Neuronal stem cell (in vitro differentiated cells): ENCODE measurements around the gene DBT.

Experiments used
- DNase-seq: peaks from one replicate; pipeline ENCODE4 v3.0.0-alpha.2; 2013; ENCODE audit warnings: low spot score
- H2AFZ ChIP-seq: one replicate; pipeline ENCODE4 v1.6.1; 2013; ENCODE audit warnings: mild to moderate bottlenecking, low read length, inconsistent platforms
- H2AK5ac ChIP-seq: 2 replicates; pipeline ENCODE4 v1.6.1; 2013; ENCODE audit warnings: low read depth, mild to moderate bottlenecking, inconsistent platforms, low read length, moderate library complexity, mixed read lengths
- H2BK120ac ChIP-seq: 2 replicates; pipeline ENCODE4 v1.6.1; 2013; ENCODE audit warnings: low read depth, mild to moderate bottlenecking, inconsistent platforms, low read length, moderate library complexity, mixed read lengths
- H2BK12ac ChIP-seq: one replicate; pipeline ENCODE4 v1.6.1; 2013; ENCODE audit warnings: low read length, inconsistent platforms
- H2BK15ac ChIP-seq: 2 replicates; pipeline ENCODE4 v1.6.1; 2013; ENCODE audit warnings: mild to moderate bottlenecking, low read length, inconsistent platforms, mixed read lengths
- H2BK5ac ChIP-seq: one replicate; pipeline ENCODE4 v1.6.1; 2013; ENCODE audit warnings: inconsistent platforms, mild to moderate bottlenecking, low read length, moderate library complexity
- H3K14ac ChIP-seq: one replicate; pipeline ENCODE4 v1.6.1; 2013; ENCODE audit warnings: low read length, inconsistent platforms
- H3K18ac ChIP-seq: 2 replicates; pipeline ENCODE4 v1.6.1; 2013; ENCODE audit warnings: low read length, inconsistent platforms
- H3K23ac ChIP-seq: 2 replicates; pipeline ENCODE4 v1.6.1; 2013; ENCODE audit warnings: low read depth, mild to moderate bottlenecking, mixed read lengths, low read length, inconsistent platforms; ENCODE audit not compliant: poor library complexity
- H3K27ac ChIP-seq: replicated peaks from 3 replicates; pipeline ENCODE4 v1.5.1; 2013; ENCODE audit warnings: low read length, inconsistent platforms
- H3K27me3 ChIP-seq, 3 experiments: 2 replicates each; pipeline ENCODE4 v1.6.1; 2013; ENCODE audit warnings: low read length in 3 of 3, mild to moderate bottlenecking in 2 of 3, inconsistent platforms in 1 of 3, low read depth in 1 of 3, mixed read lengths in 1 of 3, moderate library complexity in 1 of 3; ENCODE audit not compliant: control insufficient read depth in 3 of 3, insufficient read depth in 3 of 3
- H3K36me3 ChIP-seq, 2 donors: replicated peaks in 1 of 2; 2 replicates each; pipeline ENCODE4 v1.6.1; 2013; ENCODE audit warnings: low read length in 2 of 2; ENCODE audit not compliant: control insufficient read depth in 2 of 2, insufficient read depth in 2 of 2
- H3K4ac ChIP-seq: 2 replicates; pipeline ENCODE4 v1.6.1; 2013; ENCODE audit warnings: inconsistent platforms, mild to moderate bottlenecking, low read length, moderate library complexity
- H3K4me1 ChIP-seq, 2 donors: 1 replicate in 1 of 2; 2 replicates in 1 of 2; pipeline ENCODE4 v1.6.1; 2013; ENCODE audit warnings: low read length in 2 of 2, low read depth in 1 of 2; ENCODE audit not compliant: control insufficient read depth in 2 of 2, insufficient read depth in 1 of 2
- H3K4me2 ChIP-seq: one replicate; pipeline ENCODE4 v1.6.1; 2013; ENCODE audit warnings: mild to moderate bottlenecking, low read length, inconsistent platforms; ENCODE audit not compliant: insufficient read depth, poor library complexity, severe bottlenecking
- H3K4me3 ChIP-seq, 2 donors: 2 replicates each; pipeline ENCODE4 v1.5.1; 2013; ENCODE audit warnings: low read length in 2 of 2, mild to moderate bottlenecking in 2 of 2, inconsistent platforms in 1 of 2, moderate library complexity in 1 of 2
- H3K79me1 ChIP-seq: one replicate; pipeline ENCODE4 v1.6.1; 2013; ENCODE audit warnings: low read depth, mild to moderate bottlenecking, inconsistent platforms, low read length, moderate library complexity
- H3K9ac ChIP-seq: one replicate; pipeline ENCODE4 v1.6.1; 2013; ENCODE audit warnings: mild to moderate bottlenecking, low read depth, low read length, inconsistent platforms; ENCODE audit not compliant: poor library complexity
- H3K9me3 ChIP-seq, 2 donors: replicated peaks in 1 of 2; 2 replicates each; pipeline versions ENCODE3 to v1.6.1; 2013; ENCODE audit warnings: low read length in 2 of 2, mild to moderate bottlenecking in 2 of 2, inconsistent platforms in 1 of 2, low read depth in 1 of 2, mixed read lengths in 1 of 2, moderate library complexity in 1 of 2; ENCODE audit not compliant: control insufficient read depth in 2 of 2, insufficient read depth in 1 of 2
- H4K8ac ChIP-seq: one replicate; pipeline ENCODE4 v1.6.1; 2013; ENCODE audit warnings: low read depth, mild to moderate bottlenecking, inconsistent platforms, low read length, moderate library complexity
- H4K91ac ChIP-seq: one replicate; pipeline ENCODE4 v1.6.1; 2013; ENCODE audit warnings: low read length, low read depth, mild to moderate bottlenecking, inconsistent platforms; ENCODE audit not compliant: poor library complexity
- WGBS, 2 donors: extraction: QIAGEN DNeasy Blood & Tissue Kit; methylation state at CpG; one replicate each; pipeline ENCODE4 v1.1.7; 2013; ENCODE audit warnings: missing lambda C conversion rate in 2 of 2, mixed read lengths in 1 of 2; ENCODE audit not compliant: insufficient read length in 2 of 2, insufficient replicate concordance in 1 of 2; ENCODE audit errors: extremely low coverage in 2 of 2; 5-methylcytosine and 5-hydroxymethylcytosine counted together

Gene DBT

DNA sequence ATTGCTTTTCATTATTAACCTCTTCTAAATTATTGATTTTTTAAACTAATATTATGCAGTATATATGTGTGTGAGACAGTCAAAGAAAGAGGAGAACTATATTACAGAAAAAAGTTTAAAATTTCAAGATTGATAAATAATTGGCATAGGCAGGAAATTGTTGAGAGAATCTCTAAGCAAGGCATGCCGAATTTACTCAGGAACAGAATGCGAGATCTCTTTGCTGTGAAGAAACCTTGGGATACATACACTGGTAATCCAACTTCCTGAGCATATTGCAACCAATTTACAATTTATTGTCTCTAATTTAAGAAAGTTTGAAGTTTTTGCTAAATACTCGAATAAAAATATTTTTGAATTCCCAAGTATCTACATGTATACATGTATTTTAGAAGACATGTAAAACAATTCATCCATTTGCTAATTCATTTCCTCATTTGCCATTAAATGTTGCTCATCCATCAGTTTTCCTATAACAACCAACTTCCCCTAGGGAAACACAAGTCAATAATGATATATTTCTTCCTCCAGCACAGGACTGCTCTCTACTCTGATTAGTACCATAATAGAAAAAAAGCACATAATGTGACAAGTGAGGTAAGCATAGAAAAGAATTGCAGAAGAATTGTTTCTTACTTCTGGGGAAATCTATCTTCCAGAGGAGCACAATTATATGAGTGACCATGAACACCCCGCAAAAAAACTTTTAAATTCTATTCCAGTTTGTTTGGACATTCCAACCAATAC lies 72.2 kb downstream of the DBT start:
- Histone ChIP-seq H3K18ac (no peak overlapping the region), H2BK120ac (no peak overlapping the region), H3K23ac (no peak overlapping the region), H3K9me3 (no peaks in the 10 kb centered on the region), H4K8ac (no peak overlapping the region), H2BK5ac (no peak overlapping the region), H3K27me3 (no peaks in the 10 kb centered on the region), H3K4me2 (no peak overlapping the region), H2BK12ac (no peak overlapping the region), H2BK15ac (no peak overlapping the region), H3K27ac (no peak overlapping the region), H2AK5ac (no peak overlapping the region), H3K79me1 (no peaks in the 10 kb centered on the region), H3K14ac (no peak overlapping the region), H3K9ac (no peak overlapping the region), H4K91ac (no peak overlapping the region), H2AFZ (no peak overlapping the region), H3K4me1 (no peaks in the 10 kb centered on the region), H3K4me3 (no peak overlapping the region), H3K4ac (no peak overlapping the region), H3K36me3 (no peaks in the 10 kb centered on the region)
- DNase-seq: no peak
- no CpG with 5 or more reads among the region's 4 CpGs for WGBS, 2 donors

DNA sequence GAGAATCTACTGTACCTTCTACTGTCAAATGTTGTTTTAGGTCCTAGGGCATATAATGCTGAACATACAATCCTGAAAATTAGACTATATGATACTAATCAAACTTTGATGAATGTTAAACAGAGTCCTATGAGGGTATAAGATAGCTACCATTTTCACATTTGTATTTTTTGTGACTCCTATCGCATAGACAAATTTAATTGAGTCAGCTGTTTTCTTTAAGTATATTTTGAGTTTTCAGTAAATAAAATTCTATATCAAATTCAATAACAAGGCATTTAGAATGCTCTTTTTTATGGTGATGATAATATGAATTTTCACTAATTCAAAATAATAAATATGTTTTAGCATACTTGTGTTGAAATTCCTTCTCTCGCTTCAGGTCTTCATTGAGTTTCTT lies 81.6 kb downstream of the DBT start:
- no peak overlapping the region for H3K14ac ChIP-seq
- H2AFZ ChIP-seq: no peak overlapping the region
- no peaks in the 10 kb centered on the region for H3K36me3 ChIP-seq
- H3K27ac ChIP-seq: no peak overlapping the region
- H3K18ac ChIP-seq: no peak overlapping the region
- H2BK120ac ChIP-seq: no peak overlapping the region
- H3K4me2 ChIP-seq: no peak overlapping the region
- peaks cover 1 to 6% of the 10 kb centered on the region in 2 donors for H3K4me1 ChIP-seq
- WGBS, 2 donors: no CpG with 5 or more reads among the region's 2 CpGs
- H3K79me1 ChIP-seq: no peaks in the 10 kb centered on the region
- DNase-seq: no peak
- no peak overlapping the region for H4K91ac ChIP-seq
- H3K9ac ChIP-seq: no peak overlapping the region
- H3K4ac ChIP-seq: no peak overlapping the region
- H3K27me3 ChIP-seq: no peaks in the 10 kb centered on the region
- no peak overlapping the region for H2BK15ac ChIP-seq
- H3K23ac ChIP-seq: no peak overlapping the region
- H3K9me3 ChIP-seq: peaks cover 0 to 4% of the 10 kb centered on the region in 2 donors
- H2BK5ac ChIP-seq: no peak overlapping the region
- H3K4me3 ChIP-seq: no peak overlapping the region
- H2BK12ac ChIP-seq: no peak overlapping the region
- no peak overlapping the region for H2AK5ac ChIP-seq
- H4K8ac ChIP-seq: no peak overlapping the region

DNA sequence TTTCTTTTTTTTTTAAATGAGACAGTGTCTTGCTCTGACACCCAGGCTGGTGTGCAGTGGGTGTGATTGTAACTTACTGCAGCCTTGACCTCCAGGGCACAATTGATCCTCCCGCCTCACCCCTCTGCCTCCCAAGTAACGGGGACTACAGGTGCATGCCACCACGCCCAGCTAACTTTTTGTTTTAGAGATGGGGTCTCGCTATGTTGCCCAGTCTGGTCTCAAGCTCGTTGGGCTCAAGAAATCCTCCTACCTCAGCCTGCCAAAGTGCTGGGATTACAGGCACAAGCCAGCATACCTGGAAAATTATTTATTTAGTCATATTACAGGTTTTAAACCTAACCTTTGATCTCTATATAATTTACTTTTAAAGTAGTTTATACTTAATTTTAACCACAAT lies 84.9 kb downstream of the DBT start:
- Histone ChIP-seq H2AFZ (no peak overlapping the region), H2BK120ac (no peak overlapping the region), H2BK12ac (no peak overlapping the region), H3K27me3 (no peaks in the 10 kb centered on the region), H3K23ac (no peak overlapping the region), H3K4me3 (no peak overlapping the region), H4K8ac (no peak overlapping the region), H4K91ac (no peak overlapping the region), H3K4ac (no peak overlapping the region), H3K4me2 (no peak overlapping the region), H3K36me3 (no peaks in the 10 kb centered on the region), H3K9ac (no peak overlapping the region), H3K27ac (no peak overlapping the region), H3K9me3 (no peaks in the 10 kb centered on the region), H3K14ac (no peak overlapping the region), H2BK15ac (no peak overlapping the region), H3K4me1 (peaks cover 1 to 6% of the 10 kb centered on the region in 2 donors), H2BK5ac (no peak overlapping the region), H3K18ac (no peak overlapping the region), H2AK5ac (no peak overlapping the region), H3K79me1 (no peaks in the 10 kb centered on the region)
- no CpG with 5 or more reads among the region's 5 CpGs for WGBS, 2 donors
- DNase-seq: no peak

GRCh38 chr1:100164216-100164615 lies 85.4 kb downstream of the DBT start:
- no peak overlapping the region for H2BK12ac ChIP-seq
- no peak overlapping the region for H3K4ac ChIP-seq
- no peaks in the 10 kb centered on the region for H3K36me3 ChIP-seq
- no peak overlapping the region for H3K9ac ChIP-seq
- no peaks in the 10 kb centered on the region for H3K9me3 ChIP-seq
- no peak overlapping the region for H4K91ac ChIP-seq
- H3K4me1 ChIP-seq: peaks cover 1 to 6% of the 10 kb centered on the region in 2 donors
- WGBS, 2 donors: no CpG with 5 or more reads among the region's 2 CpGs
- peak overlapping the region; percentile 63 for H2AFZ ChIP-seq
- no peak overlapping the region for H3K23ac ChIP-seq
- H3K4me2 ChIP-seq: no peak overlapping the region
- H2BK15ac ChIP-seq: no peak overlapping the region
- H3K4me3 ChIP-seq: no peak overlapping the region
- no peak overlapping the region for H3K18ac ChIP-seq
- no peaks in the 10 kb centered on the region for H3K79me1 ChIP-seq
- H2BK5ac ChIP-seq: no peak overlapping the region
- no peaks in the 10 kb centered on the region for H3K27me3 ChIP-seq
- no peak overlapping the region for H4K8ac ChIP-seq
- peak; percentile 67 for DNase-seq
- no peak overlapping the region for H3K14ac ChIP-seq
- H3K27ac ChIP-seq: peak overlapping the region; percentile 72
- H2BK120ac ChIP-seq: no peak overlapping the region
- H2AK5ac ChIP-seq: no peak overlapping the region
